ENCODE data around the gene NPAT. TPM values are rescaled to one million over a fixed set of nuclear protein-coding genes. Genes with fewer than 3 reads are reported as not detected.

The NPAT gene
- total and polyA plus RNA-seq, 2 of the 13 experiments (the other 11 are each of a cell fraction or from before 2014, with no cell fraction given), result 4.4 to 11.2 TPM

GRCh38 chr11:108121274-108122155 is 100.9 kb downstream of the NPAT start, which contains the start of gene ACAT1 (continued):
- TF ChIP-seq SIX1 (CRISPR knock-in tag; IDR thresholded peaks at IDR 0.05; ENCODE audit: borderline replicate concordance) (no peak), HES4 (CRISPR knock-in tag; IDR thresholded peaks at IDR 0.05; ENCODE audit: borderline replicate concordance) (peak; percentile 46; the same call in 1 of the 2 replicates), U2AF2 (IDR thresholded peaks at IDR 0.05; ENCODE audit: low read depth, low read length) (no peak), PHB2 (IDR thresholded peaks at IDR 0.05; ENCODE audit: partially characterized antibody) (no peak), CEBPG (CRISPR knock-in tag; IDR thresholded peaks at IDR 0.05) (no peak), NFIC (IDR thresholded peaks at IDR 0.05; ENCODE audit: low read length) (no peak), NFE2L1 (CRISPR knock-in tag; IDR thresholded peaks at IDR 0.05; ENCODE audit: borderline replicate concordance) (no peak), RBAK (CRISPR knock-in tag; IDR thresholded peaks at IDR 0.05) (no peak), ZSCAN30 (CRISPR knock-in tag; IDR thresholded peaks at IDR 0.05) (no peak), CBFB (CRISPR knock-in tag; IDR thresholded peaks at IDR 0.05) (no peak; the same call in 1 of the 2 replicates), ZNF335 (CRISPR knock-in tag; IDR thresholded peaks at IDR 0.05) (no peak), MXD3 (CRISPR knock-in tag; IDR thresholded peaks at IDR 0.05) (peak; percentile 81), TOE1 (CRISPR knock-in tag; IDR thresholded peaks at IDR 0.05) (no peak), HNF4G (IDR thresholded peaks at IDR 0.05; ENCODE audit: borderline replicate concordance, low read depth, low read length) (peak; percentile 7; the same call in 1 of the 2 replicates), HNF4G (CRISPR knock-in tag; IDR thresholded peaks at IDR 0.05; ENCODE audit: borderline replicate concordance, low read depth) (peak; percentile 28; the same call in 1 of the 2 replicates), ZNF34 (CRISPR knock-in tag; IDR thresholded peaks at IDR 0.05; ENCODE audit: borderline replicate concordance) (no peak), TBP (CRISPR knock-in tag; IDR thresholded peaks at IDR 0.05) (no peak), YEATS2 (CRISPR knock-in tag; IDR thresholded peaks at IDR 0.05; ENCODE audit: borderline replicate concordance) (peak; percentile 63), STAT5B (CRISPR knock-in tag; IDR thresholded peaks at IDR 0.05) (no peak), SIN3A (IDR thresholded peaks at IDR 0.05; ENCODE audit: borderline replicate concordance, low read depth, low read length) (0 out of 2 replicates have a peak, but pooled peaks have one; percentile 43), ZHX2 (IDR thresholded peaks at IDR 0.05; ENCODE audit: low read depth) (no peak), ZHX2 (CRISPR knock-in tag; IDR thresholded peaks at IDR 0.05; ENCODE audit: borderline replicate concordance) (no peak), SMAD3 (CRISPR knock-in tag; IDR thresholded peaks at IDR 0.05) (no peak), HBP1 (CRISPR knock-in tag; IDR thresholded peaks at IDR 0.05; ENCODE audit: low read depth) (no peak), SSRP1 (CRISPR knock-in tag; IDR thresholded peaks at IDR 0.05) (no peak)

Data from HepG2 (cell line).